GM12873 (cell line): ENCODE measurements around the gene RNGTT.

Experiments used
- TF ChIP-seq, protein P1 (sequence below): IDR thresholded peaks from 2 replicates; pipeline ENCODE4 v1.5.1; 2012; ENCODE audit warnings: low read depth, mild to moderate bottlenecking, moderate library complexity, low read length, control low read depth; ENCODE audit not compliant: insufficient read depth; ENCODE audit errors: missing control alignments

RNGTT gene

DNA sequence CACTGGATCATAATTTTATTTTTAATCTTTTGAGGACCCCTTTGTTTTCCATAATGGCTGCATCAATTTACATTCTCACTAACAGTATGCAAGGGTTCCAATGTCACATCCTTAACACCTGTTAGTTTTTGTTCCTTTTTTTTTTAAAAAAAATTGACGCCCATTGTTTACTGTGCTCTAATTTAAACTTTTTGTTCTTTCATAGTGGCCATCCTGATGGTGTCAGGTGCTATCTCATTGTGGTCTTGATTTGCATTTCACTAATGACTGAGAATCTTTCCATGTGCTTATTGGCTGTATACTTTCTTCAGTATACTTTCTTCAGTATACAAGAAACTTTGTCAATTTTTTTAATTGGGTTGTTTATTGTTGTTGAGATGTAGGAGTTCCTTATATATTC, 347.0 kb downstream of the RNGTT start:
- TF ChIP-seq, protein P1, sequence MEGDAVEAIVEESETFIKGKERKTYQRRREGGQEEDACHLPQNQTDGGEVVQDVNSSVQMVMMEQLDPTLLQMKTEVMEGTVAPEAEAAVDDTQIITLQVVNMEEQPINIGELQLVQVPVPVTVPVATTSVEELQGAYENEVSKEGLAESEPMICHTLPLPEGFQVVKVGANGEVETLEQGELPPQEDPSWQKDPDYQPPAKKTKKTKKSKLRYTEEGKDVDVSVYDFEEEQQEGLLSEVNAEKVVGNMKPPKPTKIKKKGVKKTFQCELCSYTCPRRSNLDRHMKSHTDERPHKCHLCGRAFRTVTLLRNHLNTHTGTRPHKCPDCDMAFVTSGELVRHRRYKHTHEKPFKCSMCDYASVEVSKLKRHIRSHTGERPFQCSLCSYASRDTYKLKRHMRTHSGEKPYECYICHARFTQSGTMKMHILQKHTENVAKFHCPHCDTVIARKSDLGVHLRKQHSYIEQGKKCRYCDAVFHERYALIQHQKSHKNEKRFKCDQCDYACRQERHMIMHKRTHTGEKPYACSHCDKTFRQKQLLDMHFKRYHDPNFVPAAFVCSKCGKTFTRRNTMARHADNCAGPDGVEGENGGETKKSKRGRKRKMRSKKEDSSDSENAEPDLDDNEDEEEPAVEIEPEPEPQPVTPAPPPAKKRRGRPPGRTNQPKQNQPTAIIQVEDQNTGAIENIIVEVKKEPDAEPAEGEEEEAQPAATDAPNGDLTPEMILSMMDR, result no peak

DNA sequence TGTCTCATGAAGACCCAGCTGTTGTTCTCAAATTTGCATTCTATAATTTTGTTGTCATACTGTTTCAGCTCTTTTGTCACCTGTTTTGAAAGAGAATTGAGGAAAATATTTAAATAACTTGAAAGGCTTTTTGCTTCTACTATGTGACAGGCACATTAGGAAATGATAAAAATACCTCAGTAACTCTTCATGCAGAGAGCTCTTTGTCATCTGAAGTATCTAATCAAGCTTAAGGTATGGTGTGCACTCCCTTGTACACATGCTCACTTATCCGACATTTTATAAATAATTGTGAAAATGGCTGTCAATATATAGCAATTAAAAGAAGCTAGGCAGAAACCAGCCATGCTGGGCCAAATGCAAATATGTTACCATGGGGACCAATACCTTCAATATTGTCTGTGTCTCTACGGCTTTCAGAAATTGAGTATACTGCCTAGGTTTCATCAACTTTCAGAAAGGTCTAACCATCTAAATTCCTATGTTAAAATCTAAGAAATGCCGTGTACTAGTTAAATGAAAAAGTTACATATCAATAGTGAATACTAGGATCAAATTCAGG, 349.0 kb downstream of the RNGTT start:
- TF ChIP-seq, protein P1, result no peak

DNA sequence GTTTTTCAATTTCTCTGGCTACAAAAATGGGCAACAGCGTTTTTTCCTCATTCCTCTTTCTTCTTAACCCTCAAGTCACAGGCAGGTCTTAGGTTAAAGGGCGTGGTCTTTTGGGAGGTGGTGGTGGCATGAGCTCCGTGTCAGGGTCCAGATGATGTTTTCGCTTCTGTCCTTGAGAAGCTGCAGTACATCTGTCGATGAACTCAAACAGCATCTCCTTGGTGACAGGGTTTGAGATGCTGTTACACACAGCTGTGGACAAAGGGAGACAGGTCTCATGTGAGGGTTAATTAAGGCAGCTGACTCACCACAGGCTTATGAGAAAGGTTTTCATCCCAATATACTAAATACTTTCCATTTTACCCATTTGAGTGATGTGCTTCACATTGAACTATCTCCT, 350.8 kb downstream of the RNGTT start:
- TF ChIP-seq, protein P1, result no peak

DNA sequence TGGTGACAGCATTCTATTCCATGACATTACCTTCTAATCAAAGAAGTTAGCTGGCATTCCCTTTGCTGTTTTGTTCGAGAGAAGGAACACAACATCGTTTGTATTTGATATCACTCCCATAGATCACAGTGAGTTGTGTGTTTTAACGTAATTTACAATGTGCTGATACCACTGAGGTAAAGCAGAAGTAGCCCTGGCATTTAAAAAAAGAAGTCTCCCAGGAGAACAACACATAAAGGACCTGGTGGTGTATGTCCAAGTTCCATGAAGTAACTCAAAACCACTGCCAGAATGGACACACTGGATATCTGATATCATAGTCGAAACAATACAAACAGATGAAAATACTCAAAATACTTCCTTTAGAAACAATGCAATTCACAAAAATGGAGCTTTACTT, 351.7 kb downstream of the RNGTT start:
- TF ChIP-seq, protein P1, result no peak

DNA sequence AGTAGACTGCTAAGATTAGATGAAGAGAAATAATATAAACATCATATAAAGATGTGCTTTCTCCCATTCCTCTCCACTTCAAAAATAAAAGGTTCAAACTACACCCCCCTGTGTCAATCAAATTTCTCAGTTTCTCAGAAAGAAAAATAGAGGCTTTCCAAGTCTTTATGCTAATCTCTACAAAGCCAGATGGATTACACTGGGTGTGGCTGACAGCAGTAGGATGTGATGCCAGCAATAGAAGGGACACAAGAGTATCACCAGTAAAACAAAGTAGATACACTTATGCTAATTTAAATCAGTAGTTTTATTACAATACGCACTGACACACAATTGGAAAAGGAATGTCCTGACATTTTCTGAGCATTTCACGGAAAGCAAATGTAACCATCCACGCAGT, 353.4 kb downstream of the RNGTT start:
- TF ChIP-seq, protein P1, result no peak

DNA sequence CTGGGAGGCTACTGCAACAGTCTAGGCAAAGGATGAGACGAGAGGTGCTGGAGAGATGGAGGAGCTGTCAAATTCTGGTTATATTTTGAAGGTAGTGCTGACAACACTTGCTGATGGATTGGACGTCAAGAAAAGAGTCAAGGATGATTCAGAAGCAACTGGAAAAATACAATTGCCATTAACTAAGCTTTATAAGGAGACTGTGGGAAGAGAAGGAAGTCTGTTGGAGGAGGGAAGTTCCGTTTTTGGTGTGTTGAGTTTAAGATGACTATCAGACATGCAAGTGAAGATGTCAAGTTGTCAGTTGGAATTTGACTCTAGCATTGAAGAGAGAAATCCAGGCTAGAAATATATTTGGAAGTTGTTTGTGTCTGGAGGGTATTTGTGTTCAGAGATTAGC, 358.1 kb downstream of the RNGTT start:
- TF ChIP-seq, protein P1, result no peak

DNA sequence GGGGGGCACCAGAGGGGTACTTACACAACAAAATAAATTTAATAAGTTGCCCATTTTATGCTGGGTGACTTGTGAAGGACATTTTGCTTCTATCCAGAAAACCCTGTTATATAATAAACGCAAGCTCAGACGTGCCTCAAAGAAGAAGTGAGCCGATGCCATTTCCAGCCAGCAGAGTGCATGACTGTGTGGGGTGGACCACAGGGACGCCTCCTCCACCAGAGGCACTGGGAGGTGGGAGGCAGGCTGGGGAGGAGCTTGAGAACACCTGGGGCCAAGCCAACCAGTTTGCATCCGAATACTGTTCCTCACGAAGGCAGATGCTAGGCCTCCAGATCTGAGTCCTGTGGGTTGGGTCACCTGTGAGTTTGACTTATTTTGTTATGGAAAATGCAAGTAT, 363.8 kb downstream of the RNGTT start:
- TF ChIP-seq, protein P1, result no peak
